GM12872 (cell line): ENCODE results near the gene IRAK2.

Experiments used
- CTCF ChIP-seq: IDR thresholded peaks from 3 replicates; pipeline ENCODE4 v1.5.1; 2011; ENCODE audit warnings: low read depth, mild to moderate bottlenecking, low read length, moderate library complexity; ENCODE audit not compliant: insufficient read depth

The IRAK2 gene

DNA sequence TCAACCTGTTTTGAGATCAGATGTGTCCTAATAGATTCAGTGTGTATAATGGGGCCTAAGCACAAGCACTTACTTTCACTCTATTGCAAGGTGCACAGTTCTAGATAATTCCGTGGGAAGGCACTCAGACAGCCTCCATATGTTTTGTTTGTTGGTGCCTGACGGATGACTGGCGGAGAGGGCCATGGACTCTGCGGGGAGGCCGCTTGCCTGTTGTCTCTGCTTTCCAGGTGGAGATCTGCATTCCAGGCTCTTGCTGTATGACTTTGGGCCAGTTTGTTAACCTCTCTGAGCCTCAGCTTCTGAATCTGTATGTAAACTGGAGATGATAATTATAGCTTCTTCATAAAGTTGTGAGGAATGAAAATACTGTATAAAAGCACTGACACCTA is 1.5 kb downstream of the IRAK2 start:
- TF ChIP-seq CTCF: no peak

DNA sequence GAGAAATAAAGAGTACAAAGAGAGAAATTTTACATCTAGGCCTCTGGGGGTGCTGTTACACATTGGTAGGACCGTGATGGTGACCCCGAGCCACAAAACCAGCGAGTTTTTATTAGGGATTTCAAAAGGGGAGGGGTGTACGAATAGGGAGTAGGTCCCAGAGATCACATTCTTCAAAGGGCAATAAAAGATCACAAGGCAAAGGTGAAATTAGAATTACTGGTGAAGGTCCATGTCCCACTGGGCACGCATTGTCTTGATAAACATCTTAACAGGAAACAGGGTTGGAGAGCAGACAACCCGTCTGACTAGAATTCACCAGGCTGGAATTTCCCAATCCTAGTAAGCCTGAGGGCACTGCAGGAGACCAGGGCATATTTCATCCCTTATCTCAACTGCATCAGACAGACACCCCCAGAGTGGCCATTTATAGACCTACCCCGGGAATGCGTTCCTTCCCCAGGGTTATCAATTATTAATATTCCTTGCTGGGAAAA is 4.3 kb downstream of the IRAK2 start:
- no peak for TF ChIP-seq CTCF

DNA sequence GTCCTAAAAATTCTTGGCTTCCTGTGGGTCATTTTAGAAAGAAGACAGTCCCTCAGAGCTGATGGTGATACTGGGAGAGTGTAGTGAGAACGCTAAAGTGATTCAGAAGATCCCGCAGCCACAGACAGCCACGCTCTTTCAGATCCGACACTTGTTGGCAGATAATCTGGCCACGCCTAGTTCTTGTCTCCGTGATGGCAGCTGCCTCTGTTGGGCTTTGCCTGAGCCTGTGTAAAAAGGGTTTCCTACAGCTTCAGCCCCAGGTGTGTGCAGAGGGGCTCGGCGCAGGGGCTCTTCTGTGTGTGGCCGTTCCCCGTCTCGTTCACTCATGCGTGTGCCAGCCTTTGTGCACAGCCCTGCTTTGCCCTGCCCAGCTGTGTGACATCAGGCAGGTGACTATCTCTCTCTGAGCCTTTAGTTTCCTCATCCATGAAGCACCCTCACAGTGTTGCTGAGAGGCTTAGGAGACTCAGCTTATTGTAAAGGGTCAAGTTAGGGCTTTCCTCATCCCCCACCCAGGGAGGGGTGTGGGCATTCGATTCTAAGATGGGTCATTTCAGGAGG is 6.3 kb downstream of the IRAK2 start:
- TF ChIP-seq CTCF: no peak

GRCh38 chr3:10173095-10173925 is 8.6 kb downstream of the IRAK2 start:
- TF ChIP-seq CTCF: no peak

DNA sequence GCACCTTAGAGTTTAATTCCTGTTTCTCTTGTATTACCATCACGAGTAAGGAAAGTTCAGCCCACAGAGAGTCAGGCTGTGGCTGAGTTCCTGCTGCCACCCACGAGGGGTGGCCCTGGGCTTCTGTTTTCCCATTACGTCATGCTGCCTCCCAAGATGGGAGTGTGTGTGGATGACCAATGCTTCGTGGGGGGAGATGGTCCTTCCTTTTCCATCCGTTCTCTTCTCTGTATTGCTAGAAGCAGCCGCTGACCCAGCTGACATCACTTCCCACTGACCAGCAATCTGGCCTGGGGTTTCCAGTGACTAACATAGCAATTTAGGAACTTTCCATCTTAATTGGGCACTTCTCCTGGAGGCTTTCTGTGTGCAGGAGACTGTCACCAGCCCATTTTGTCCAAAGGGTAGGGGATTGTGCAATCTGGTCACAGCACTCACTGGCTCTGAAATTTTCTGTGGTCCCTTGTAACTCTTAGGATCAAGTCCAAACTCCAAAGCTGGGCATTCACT is 9.3 kb downstream of the IRAK2 start:
- no peak for TF ChIP-seq CTCF

GRCh38 chr3:10177737-10178136 is 13.0 kb downstream of the IRAK2 start:
- TF ChIP-seq CTCF: no peak

DNA sequence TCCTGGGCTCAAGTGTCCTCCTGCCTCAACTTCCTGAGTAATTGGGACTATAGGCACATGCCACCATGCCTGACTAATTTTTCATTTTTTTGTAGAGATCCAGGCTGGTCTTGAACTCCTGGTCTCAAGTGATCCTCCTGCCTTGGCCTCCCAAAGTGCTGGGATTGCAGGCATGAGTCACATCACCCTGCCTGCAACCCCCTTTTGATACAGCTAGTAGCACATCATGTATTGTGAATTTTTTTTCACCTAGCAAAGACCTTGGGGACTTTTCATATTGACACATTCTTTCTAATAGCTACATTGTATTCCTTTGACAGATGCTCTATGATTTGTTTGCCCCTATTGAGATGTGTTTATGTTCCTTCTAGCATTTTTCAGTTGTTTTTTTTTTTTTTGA is 14.2 kb downstream of the IRAK2 start:
- TF ChIP-seq CTCF: no peak
